Suppressor macrophage treated with lipopolysaccharide for 1 hour (primary cell): ENCODE results near the gene PEX3.
"Not testable (repeated sequence)": the region's sequence is repeated elsewhere in the genome, so short reads cannot be mapped to it uniquely, and the experiment has no call there.

Experiments
- DNase-seq, 3 donors: peaks; one replicate each; pipeline ENCODE4 v3.0.0-alpha.2; 2020 to 2022

PEX3 gene

GRCh38 chr6:143507358-143508145 lies 56.9 kb downstream of the PEX3 start:
- no peak for DNase-seq

- DNase-seq: not testable (repeated sequence)
These were observed 59.7 kb downstream of the PEX3 start for GRCh38 chr6:143510326-143510725.

- DNase-seq: peak; percentile 92 to 95 (median 92)
These were observed 60.6 kb downstream of the PEX3 start, which contains the start of gene FUCA2 for GRCh38 chr6:143510991-143511891. Gene FUCA2 (minus strand): TSS chr6:143511720. CDS start chr6:143511634, 86 bp downstream.

- peak; percentile 31 to 46 (median 36) for DNase-seq
These were observed 62.8 kb downstream of the PEX3 start for GRCh38 chr6:143513410-143513809.

GRCh38 chr6:143515061-143515760 lies 64.6 kb downstream of the PEX3 start:
- no peak for DNase-seq

- no peak for DNase-seq
These were observed 65.3 kb downstream of the PEX3 start for GRCh38 chr6:143515766-143516355.

- peak; percentile 49 to 59 (median 53) for DNase-seq
These were observed 66.3 kb downstream of the PEX3 start for GRCh38 chr6:143516690-143517446.

- DNase-seq: no peak
These were observed 66.8 kb downstream of the PEX3 start for GRCh38 chr6:143517447-143517773.

GRCh38 chr6:143522039-143522600 lies 71.5 kb downstream of the PEX3 start:
- DNase-seq: no peak

GRCh38 chr6:143525356-143525755 lies 74.8 kb downstream of the PEX3 start:
- DNase-seq: peak in 1 of 3 donors; percentile 33

GRCh38 chr6:143527677-143528076 lies 77.1 kb downstream of the PEX3 start:
- no peak for DNase-seq

GRCh38 chr6:143528164-143528811 lies 77.7 kb downstream of the PEX3 start:
- DNase-seq: peak in 1 of 3 donors; percentile 25

GRCh38 chr6:143529095-143529494 lies 78.5 kb downstream of the PEX3 start:
- DNase-seq: no peak

- DNase-seq: no peak
These were observed 81.3 kb downstream of the PEX3 start for GRCh38 chr6:143531720-143532499.

GRCh38 chr6:143535189-143535614 lies 84.6 kb downstream of the PEX3 start:
- DNase-seq: no peak

- DNase-seq: peak; percentile 50 to 78 (median 68)
These were observed 85.9 kb downstream of the PEX3 start for GRCh38 chr6:143536461-143536865.

GRCh38 chr6:143536866-143537691 lies 86.5 kb downstream of the PEX3 start:
- DNase-seq: peak; percentile 78 to 88 (median 80)

GRCh38 chr6:143538374-143538773 lies 87.8 kb downstream of the PEX3 start:
- DNase-seq: no peak

GRCh38 chr6:143539106-143539505 lies 88.5 kb downstream of the PEX3 start:
- no peak for DNase-seq
